ENCODE results near the gene RRBP1. TPM values are rescaled to one million over a fixed set of nuclear protein-coding genes. Genes with fewer than 3 reads are reported as not detected.

Gene RRBP1
- total RNA-seq, 1 donor from 2014 or later, result 46.7 TPM

- no peaks in the 10 kb centered on the region for H3K9me3 Mint-ChIP-seq
- H3K36me3 Mint-ChIP-seq (ENCODE audit: low read depth), result no peaks in the 10 kb centered on the region
- no peak for DNase-seq (ENCODE audit: low read depth, low spot score)
- TF ChIP-seq CTCF (conservative IDR thresholded peaks at IDR 0.05), result no peak
- no peaks in the 10 kb centered on the region for H3K27me3 Mint-ChIP-seq (ENCODE audit: low read depth)
- H3K4me3 Mint-ChIP-seq, result no peak overlapping the region
- H3K4me1 Mint-ChIP-seq, result peaks cover 47% of the 10 kb centered on the region
- no peak overlapping the region for H3K27ac Mint-ChIP-seq (ENCODE audit: unreplicated experiment)
These were observed 36.4 kb downstream of the RRBP1 start for GRCh38 chr20:17645546-17646208.

GRCh38 chr20:17645010-17645409 is 37.0 kb downstream of the RRBP1 start:
- no peaks in the 10 kb centered on the region for H3K27me3 Mint-ChIP-seq (ENCODE audit: low read depth)
- no peaks in the 10 kb centered on the region for H3K9me3 Mint-ChIP-seq
- H3K27ac Mint-ChIP-seq (ENCODE audit: unreplicated experiment), result no peak overlapping the region
- peaks cover 50% of the 10 kb centered on the region for H3K4me1 Mint-ChIP-seq
- no peak for DNase-seq (ENCODE audit: low read depth, low spot score)
- H3K36me3 Mint-ChIP-seq (ENCODE audit: low read depth), result no peaks in the 10 kb centered on the region
- TF ChIP-seq CTCF (conservative IDR thresholded peaks at IDR 0.05), result no peak
- H3K4me3 Mint-ChIP-seq, result no peak overlapping the region

- H3K36me3 Mint-ChIP-seq (ENCODE audit: low read depth), result no peaks in the 10 kb centered on the region
- peak overlapping the region; percentile 77 for H3K27ac Mint-ChIP-seq (ENCODE audit: unreplicated experiment)
- H3K4me1 Mint-ChIP-seq, result peaks cover 48% of the 10 kb centered on the region
- no peak overlapping the region for H3K4me3 Mint-ChIP-seq
- TF ChIP-seq CTCF (conservative IDR thresholded peaks at IDR 0.05), result no peak
- H3K27me3 Mint-ChIP-seq (ENCODE audit: low read depth), result no peaks in the 10 kb centered on the region
- DNase-seq (ENCODE audit: low read depth, low spot score), result no peak
- H3K9me3 Mint-ChIP-seq, result no peaks in the 10 kb centered on the region
These were observed 37.6 kb downstream of the RRBP1 start for GRCh38 chr20:17644451-17644850.

- no peak for DNase-seq (ENCODE audit: low read depth, low spot score)
- Mint-ChIP-seq H3K36me3 (ENCODE audit: low read depth) (no peaks in the 10 kb centered on the region), H3K4me3 (no peak overlapping the region), H3K27ac (ENCODE audit: unreplicated experiment) (no peak overlapping the region), H3K27me3 (ENCODE audit: low read depth) (no peaks in the 10 kb centered on the region), H3K9me3 (no peaks in the 10 kb centered on the region), H3K4me1 (peaks cover 41% of the 10 kb centered on the region)
- no peak for TF ChIP-seq CTCF (conservative IDR thresholded peaks at IDR 0.05)
These were observed 38.4 kb downstream of the RRBP1 start for GRCh38 chr20:17643531-17644188.

- H3K36me3 Mint-ChIP-seq (ENCODE audit: low read depth), result no peaks in the 10 kb centered on the region
- no peak overlapping the region for H3K27ac Mint-ChIP-seq (ENCODE audit: unreplicated experiment)
- DNase-seq (ENCODE audit: low read depth, low spot score), result no peak
These were observed 39.4 kb downstream of the RRBP1 start for GRCh38 chr20:17642404-17643269.

More at GRCh38 chr20:17642404-17643269, 39.4 kb downstream of the RRBP1 start:
- no peak for TF ChIP-seq CTCF (conservative IDR thresholded peaks at IDR 0.05)
- Mint-ChIP-seq H3K27me3 (ENCODE audit: low read depth) (no peaks in the 10 kb centered on the region), H3K4me3 (no peak overlapping the region), H3K9me3 (no peaks in the 10 kb centered on the region), H3K4me1 (peaks cover 33% of the 10 kb centered on the region)

Measured in neural crest cell (in vitro differentiated cells).